ENCODE results near the gene KIAA1958.

Gene KIAA1958

DNA sequence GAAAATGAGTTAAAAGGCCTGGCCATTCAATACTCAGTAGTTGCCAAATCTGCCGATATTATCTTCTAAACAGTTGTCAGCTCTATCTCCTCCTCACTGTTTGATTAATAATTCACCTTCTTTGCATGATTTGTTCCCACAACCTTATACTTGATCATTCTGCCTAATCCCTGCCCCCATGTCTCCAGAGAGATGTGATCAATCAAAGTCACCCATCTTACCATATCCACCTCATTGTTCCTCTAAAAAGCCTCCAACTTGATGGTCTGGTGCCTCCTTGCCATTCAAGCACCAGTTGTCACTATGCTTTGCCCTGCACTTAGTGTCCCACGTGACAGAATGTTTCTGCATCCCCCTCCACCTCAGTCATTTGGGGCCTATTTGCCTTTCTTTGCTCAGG, 41.3 kb downstream of the KIAA1958 start:
- ChIA-PET CTCF (no interaction called here), POLR2A (ENCODE audit: low non-redundant PET) (no interaction called here)
- no peak for DNase-seq (ENCODE audit: low spot score)

DNA sequence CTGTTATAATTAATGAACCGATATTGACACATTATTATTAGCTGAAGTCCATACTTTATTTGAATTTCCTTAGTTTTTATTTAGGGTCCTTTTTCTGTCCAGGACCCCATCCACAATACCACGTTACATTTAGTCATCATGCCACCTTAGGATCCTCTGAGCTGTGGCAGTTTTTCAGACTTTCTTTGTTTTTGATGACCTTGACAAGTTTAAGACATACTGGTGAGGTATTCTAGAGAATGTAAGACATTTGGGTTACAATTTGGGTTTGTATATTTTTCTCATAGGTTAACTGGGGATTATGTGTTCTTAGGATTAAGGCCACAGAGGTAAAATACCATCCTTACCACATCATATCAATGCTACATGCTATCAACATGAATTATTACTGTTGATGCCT, 42.7 kb downstream of the KIAA1958 start:
- ChIA-PET CTCF (no interaction called here), POLR2A (ENCODE audit: low non-redundant PET) (interaction anchor here (0.6 kb wide), 1 partner anchor 17 kb away, joined by 3 read pairs; no protein-coding TSS in a partner anchor)
- H3K27ac ChIP-seq, result no peak overlapping the region

More for the DNA sequence above, 41.3 kb downstream of the KIAA1958 start:
- TF ChIP-seq, protein P1, sequence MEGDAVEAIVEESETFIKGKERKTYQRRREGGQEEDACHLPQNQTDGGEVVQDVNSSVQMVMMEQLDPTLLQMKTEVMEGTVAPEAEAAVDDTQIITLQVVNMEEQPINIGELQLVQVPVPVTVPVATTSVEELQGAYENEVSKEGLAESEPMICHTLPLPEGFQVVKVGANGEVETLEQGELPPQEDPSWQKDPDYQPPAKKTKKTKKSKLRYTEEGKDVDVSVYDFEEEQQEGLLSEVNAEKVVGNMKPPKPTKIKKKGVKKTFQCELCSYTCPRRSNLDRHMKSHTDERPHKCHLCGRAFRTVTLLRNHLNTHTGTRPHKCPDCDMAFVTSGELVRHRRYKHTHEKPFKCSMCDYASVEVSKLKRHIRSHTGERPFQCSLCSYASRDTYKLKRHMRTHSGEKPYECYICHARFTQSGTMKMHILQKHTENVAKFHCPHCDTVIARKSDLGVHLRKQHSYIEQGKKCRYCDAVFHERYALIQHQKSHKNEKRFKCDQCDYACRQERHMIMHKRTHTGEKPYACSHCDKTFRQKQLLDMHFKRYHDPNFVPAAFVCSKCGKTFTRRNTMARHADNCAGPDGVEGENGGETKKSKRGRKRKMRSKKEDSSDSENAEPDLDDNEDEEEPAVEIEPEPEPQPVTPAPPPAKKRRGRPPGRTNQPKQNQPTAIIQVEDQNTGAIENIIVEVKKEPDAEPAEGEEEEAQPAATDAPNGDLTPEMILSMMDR (conservative IDR thresholded peaks at IDR 0.05; ENCODE audit: low read depth), result no peak
- no peak overlapping the region for H3K27ac ChIP-seq

DNA sequence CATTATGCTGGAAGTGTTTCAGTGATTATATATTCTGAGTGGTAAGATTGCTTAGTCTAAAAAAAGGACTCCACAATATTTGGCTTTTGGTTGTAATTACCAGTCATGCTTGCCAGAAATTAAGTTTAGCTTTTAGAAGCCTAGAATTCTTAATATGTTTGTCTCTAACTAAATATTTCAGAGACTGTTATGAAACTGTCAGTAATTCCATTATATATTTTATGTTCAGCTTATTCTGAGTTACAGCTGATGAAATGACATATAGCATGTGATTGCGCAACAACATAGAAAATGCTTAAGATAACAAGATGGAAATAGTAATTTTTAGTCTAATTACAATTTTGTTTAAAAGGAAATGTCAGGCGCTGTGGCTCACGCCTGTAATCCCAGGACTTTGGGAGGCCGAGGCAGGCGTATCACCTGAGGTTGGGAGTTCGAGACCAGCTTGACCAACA, 44.2 kb downstream of the KIAA1958 start:
- no peak for DNase-seq (ENCODE audit: low spot score)
- ChIA-PET POLR2A (ENCODE audit: low non-redundant PET) (no interaction called here), CTCF (interaction anchor here (0.5 kb wide), 1 partner anchor 221 kb away, joined by 3 read pairs; no protein-coding TSS in a partner anchor)
- H3K27ac ChIP-seq, result no peak overlapping the region
- TF ChIP-seq, protein P1 (conservative IDR thresholded peaks at IDR 0.05; ENCODE audit: low read depth), result no peak

More for the DNA sequence above, 42.7 kb downstream of the KIAA1958 start:
- DNase-seq (ENCODE audit: low spot score), result no peak
- TF ChIP-seq, protein P1 (conservative IDR thresholded peaks at IDR 0.05; ENCODE audit: low read depth), result no peak

DNA sequence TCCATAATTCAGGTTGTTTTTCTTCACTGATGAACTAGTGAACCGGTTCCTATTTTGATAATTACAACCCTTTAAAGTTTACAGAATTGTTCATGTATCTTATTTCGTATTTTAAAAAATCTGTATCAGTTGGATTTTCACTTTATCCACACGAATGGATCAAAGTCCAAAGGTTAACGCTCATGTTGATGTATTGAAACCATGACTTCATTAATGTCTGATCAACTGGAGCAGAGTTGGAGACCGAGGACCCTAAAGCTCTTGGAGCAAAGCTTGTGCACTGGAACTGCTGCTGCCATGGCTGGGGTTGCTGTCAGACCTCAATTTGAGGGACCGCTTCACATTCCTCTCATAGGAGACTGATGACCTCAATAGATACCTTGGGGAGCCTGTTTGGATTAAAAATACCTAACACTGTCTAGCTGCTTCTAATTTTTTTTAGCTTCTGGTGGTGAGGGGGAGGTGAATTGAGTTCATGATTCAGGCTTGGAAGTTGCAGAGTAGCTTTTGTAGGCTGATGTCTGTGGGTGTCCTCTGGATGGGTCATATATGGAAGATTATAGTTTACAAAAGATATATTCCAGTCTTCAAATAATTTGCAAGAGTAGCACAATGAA, 45.1 kb downstream of the KIAA1958 start:
- no peak overlapping the region for H3K27ac ChIP-seq
- ChIA-PET CTCF (interaction anchor here (0.7 kb wide), 1 partner anchor 128 kb away, joined by 4 read pairs; no protein-coding TSS in a partner anchor), POLR2A (ENCODE audit: low non-redundant PET) (no interaction called here)
- DNase-seq (ENCODE audit: low spot score), result no peak
- TF ChIP-seq, protein P1 (conservative IDR thresholded peaks at IDR 0.05; ENCODE audit: low read depth), result no peak

DNA sequence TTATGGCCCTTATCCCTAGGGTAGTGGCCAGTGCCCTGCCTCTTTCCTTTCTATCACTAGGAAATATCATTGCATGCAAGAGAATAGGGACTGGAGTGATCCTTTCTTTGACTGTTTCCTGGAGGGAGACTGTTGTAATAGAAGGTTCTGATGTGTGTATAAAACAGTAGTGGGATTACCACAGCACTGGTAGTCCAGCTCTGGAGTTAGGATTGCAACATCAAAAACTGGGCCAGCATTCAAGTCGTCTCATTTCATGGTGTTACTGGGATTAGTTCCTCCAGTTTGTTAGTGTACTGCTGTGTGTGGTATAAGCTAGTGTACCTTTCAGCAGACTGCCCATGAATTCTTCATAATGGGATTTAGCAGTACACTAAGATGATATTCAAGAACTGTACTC, 45.8 kb downstream of the KIAA1958 start:
- DNase-seq (ENCODE audit: low spot score), result no peak
- TF ChIP-seq, protein P1 (conservative IDR thresholded peaks at IDR 0.05; ENCODE audit: low read depth), result no peak
- ChIA-PET POLR2A (ENCODE audit: low non-redundant PET) (no interaction called here), CTCF (interaction anchor here (0.7 kb wide), 2 partner anchors 127 to 465 kb away, joined by 3 to 4 read pairs; no protein-coding TSS in a partner anchor)
- no peak overlapping the region for H3K27ac ChIP-seq

DNA sequence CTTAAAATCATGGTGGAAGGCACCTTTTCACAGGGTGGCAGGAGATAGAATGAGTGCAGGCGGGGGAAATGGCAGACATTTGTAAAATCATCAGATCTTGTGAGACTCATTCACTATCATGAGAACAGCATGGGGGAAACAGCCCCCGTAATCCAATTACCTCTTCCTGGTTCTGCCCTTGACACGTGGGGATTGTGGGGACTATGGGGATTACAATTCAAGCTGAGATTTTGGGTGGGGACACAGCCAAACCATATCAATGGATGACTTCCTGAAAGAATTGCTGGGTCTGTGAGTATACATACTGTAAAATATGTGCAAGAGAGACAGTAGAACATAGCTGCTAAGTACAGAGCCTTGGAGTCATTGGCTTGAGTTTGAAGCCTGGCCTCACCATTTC, 47.0 kb downstream of the KIAA1958 start:
- DNase-seq (ENCODE audit: low spot score), result no peak
- ChIA-PET CTCF (interaction anchor here (0.6 kb wide), 1 partner anchor 36 kb away, joined by 3 read pairs; no protein-coding TSS in a partner anchor), POLR2A (ENCODE audit: low non-redundant PET) (no interaction called here)
- no peak overlapping the region for H3K27ac ChIP-seq
- TF ChIP-seq, protein P1 (conservative IDR thresholded peaks at IDR 0.05; ENCODE audit: low read depth), result no peak
